Keratinocyte (primary cell): Measurements from ENCODE around the gene SPOCK1. TPM values are rescaled to one million over a fixed set of nuclear protein-coding genes. Genes with fewer than 3 reads are reported as not detected.

Source experiments
- DNase-seq: peaks from one replicate; pipeline ENCODE4 v3.0.0-alpha.2; 2011; ENCODE audit warnings: low read depth, missing footprints, low spot score
- FAIRE-seq: peaks from 2 replicates; lab custom pipeline; 2011; peaks lifted over from hg19 to GRCh38; lab: Jason Lieb, UNC
- H2AFZ ChIP-seq: 2 replicates; pipeline ENCODE4 v1.6.0; 2012; ENCODE audit warnings: low read length, control low read depth, inconsistent platforms; ENCODE audit not compliant: control insufficient read depth
- H3K27ac ChIP-seq: 2 replicates; pipeline ENCODE4 v1.5.1; 2011; ENCODE audit warnings: low read length; ENCODE audit not compliant: control insufficient read depth, insufficient read depth
- H3K27me3 ChIP-seq: 3 replicates; pipeline ENCODE4 v1.6.0; 2011; ENCODE audit warnings: low read length; ENCODE audit not compliant: control insufficient read depth, insufficient read depth; ENCODE audit errors: extremely low read depth
- H3K36me3 ChIP-seq, 2 experiments: 2 replicates in 1 of 2; 3 replicates in 1 of 2; pipeline ENCODE4 v1.5.1; 2011; ENCODE audit warnings: low read length in 2 of 2, mild to moderate bottlenecking in 1 of 2; ENCODE audit not compliant: control insufficient read depth in 2 of 2, insufficient read depth in 2 of 2; ENCODE audit errors: extremely low read depth in 1 of 2
- H3K4me1 ChIP-seq: 3 replicates; pipeline ENCODE4 v1.5.1; 2011; ENCODE audit warnings: low read length; ENCODE audit not compliant: control insufficient read depth, insufficient read depth; ENCODE audit errors: extremely low read depth
- H3K4me2 ChIP-seq: 3 replicates; pipeline ENCODE4 v1.6.0; 2011; ENCODE audit warnings: low read depth, low read length; ENCODE audit not compliant: control insufficient read depth, insufficient read depth; ENCODE audit errors: extremely low read depth
- H3K4me3 ChIP-seq, 3 experiments: fragments of 200-600 bp in 1 of 3; sonication (generic) in 1 of 3; 2 replicates in 2 of 3; 3 replicates in 1 of 3; pipeline ENCODE4 v1.5.1; 2011 to 2016; ENCODE audit warnings: low read length in 3 of 3, mild to moderate bottlenecking in 3 of 3, control low read depth in 2 of 3, inconsistent platforms in 1 of 3, low read depth in 1 of 3, mixed read lengths in 1 of 3, mixed run types in 1 of 3, moderate library complexity in 1 of 3; ENCODE audit not compliant: control insufficient read depth in 2 of 3, insufficient read depth in 2 of 3; ENCODE audit errors: extremely low read depth in 1 of 3
- H3K79me2 ChIP-seq: 2 replicates; pipeline ENCODE4 v1.6.0; 2012; ENCODE audit warnings: low read length; ENCODE audit not compliant: control insufficient read depth, insufficient read depth
- H3K9ac ChIP-seq: 3 replicates; pipeline ENCODE4 v1.6.0; 2011; ENCODE audit warnings: low read length; ENCODE audit not compliant: control insufficient read depth, insufficient read depth; ENCODE audit errors: extremely low read depth
- H3K9me1 ChIP-seq: 3 replicates; pipeline ENCODE4 v1.6.0; 2011; ENCODE audit warnings: low read length; ENCODE audit not compliant: control insufficient read depth, insufficient read depth; ENCODE audit errors: extremely low read depth
- H3K9me3 ChIP-seq: 2 replicates; pipeline ENCODE4 v1.5.1; 2012; ENCODE audit warnings: low read depth, low read length; ENCODE audit not compliant: control insufficient read depth
- H4K20me1 ChIP-seq: 3 replicates; pipeline ENCODE4 v1.6.0; 2011; ENCODE audit warnings: low read length; ENCODE audit not compliant: control insufficient read depth, insufficient read depth; ENCODE audit errors: extremely low read depth
- CTCF ChIP-seq, 3 experiments: IDR thresholded peaks in 1 of 3; conservative IDR thresholded peaks in 1 of 3; optimal IDR thresholded peaks in 1 of 3; 2 replicates in 2 of 3; 3 replicates in 1 of 3; pipeline versions ENCODE3 to v1.5.1; 2011; ENCODE audit warnings: low read length in 3 of 3, mild to moderate bottlenecking in 3 of 3, moderate library complexity in 2 of 3, control low read depth in 1 of 3, inconsistent platforms in 1 of 3; ENCODE audit not compliant: insufficient read depth in 2 of 3; ENCODE audit errors: extremely low read depth in 1 of 3
- EZH2 ChIP-seq: IDR thresholded peaks from one replicate; pipeline ENCODE4 v1.6.1; 2012; ENCODE audit warnings: inconsistent platforms, mild to moderate bottlenecking, low read length, moderate library complexity
- dilution Hi-C: fragments of 300-500 bp; cut with MboI; formaldehyde crosslinking; loops from one replicate; pipeline ENCODE4 v1.7.0; 2020; ENCODE audit warnings: low sequenced_read_pairs; ENCODE audit not compliant: extremely low pct_ligation_motif_present
- polyA plus RNA-seq, 5 experiments: library from polyadenylated mRNA; depleted of rRNA in 3 of 5; stranded (reverse) in 3 of 5; stranded (forward) in 1 of 5; unstranded in 1 of 5; fragments of >200 nt; gene quantifications; 1 replicate in 1 of 5; 2 replicates in 3 of 5; 3 replicates in 1 of 5; pipeline versions ENCODE4 v1.2.1 to v1.2.3, GENCODE V29; 2011 to 2012; ENCODE audit warnings: missing spikeins in 2 of 5, low read depth in 1 of 5, low replicate concordance in 1 of 5

SPOCK1 gene
- polyA plus RNA-seq, 1 donor (not counting 4 experiments of a cell fraction or from before 2014, with no cell fraction given), result 5.5 TPM

- dilution Hi-C loops, result no loop called here
- Histone ChIP-seq H3K9me3 (no peaks in the 10 kb centered on the region), H3K36me3 (no peaks in the 10 kb centered on the region), H3K79me2 (no peaks in the 10 kb centered on the region), H2AFZ (no peak overlapping the region), H3K27me3 (no peaks in the 10 kb centered on the region), H4K20me1 (no peaks in the 10 kb centered on the region), H3K4me3 (no peak overlapping the region), H3K9ac (no peak overlapping the region), H3K4me1 (no peaks in the 10 kb centered on the region), H3K4me2 (no peak overlapping the region), H3K9me1 (no peaks in the 10 kb centered on the region), H3K27ac (no peak overlapping the region)
- FAIRE-seq, result no peak
- no peak for DNase-seq
- no peak for TF ChIP-seq EZH2
- no peak for TF ChIP-seq CTCF (optimal IDR thresholded peaks at IDR 0.05 in 1 of 3, IDR thresholded peaks at IDR 0.05 in 1 of 3, conservative IDR thresholded peaks at IDR 0.05 in 1 of 3; ENCODE audit: extremely low read depth in 1 of 3, insufficient read depth in 2 of 3, low read length in 3 of 3)
Observed at GRCh38 chr5:137254119-137255090, 244.7 kb downstream of the SPOCK1 start.

GRCh38 chr5:137252512-137252911 lies 246.6 kb downstream of the SPOCK1 start:
- Histone ChIP-seq H3K4me3 (no peak overlapping the region), H3K27ac (no peak overlapping the region), H3K4me2 (no peak overlapping the region), H3K9me3 (no peaks in the 10 kb centered on the region), H3K27me3 (no peaks in the 10 kb centered on the region), H2AFZ (no peak overlapping the region), H4K20me1 (no peaks in the 10 kb centered on the region), H3K9me1 (no peaks in the 10 kb centered on the region), H3K36me3 (no peaks in the 10 kb centered on the region), H3K9ac (no peak overlapping the region), H3K79me2 (no peaks in the 10 kb centered on the region), H3K4me1 (no peaks in the 10 kb centered on the region)
- DNase-seq (no peak), FAIRE-seq (no peak)
- no peak for TF ChIP-seq CTCF (optimal IDR thresholded peaks at IDR 0.05 in 1 of 3, IDR thresholded peaks at IDR 0.05 in 1 of 3, conservative IDR thresholded peaks at IDR 0.05 in 1 of 3; ENCODE audit: extremely low read depth in 1 of 3, insufficient read depth in 2 of 3, low read length in 3 of 3)
- TF ChIP-seq EZH2, result no peak
- dilution Hi-C loops, result no loop called here
